Mesendoderm (in vitro differentiated cells): ENCODE data around the gene VPS35.

Source experiments
- DNase-seq: peaks from one replicate; pipeline ENCODE4 v3.0.0; 2013
- H2AK5ac ChIP-seq: 2 replicates; pipeline ENCODE4 v1.6.1; 2013; ENCODE audit warnings: low read length, inconsistent platforms
- H2BK120ac ChIP-seq: 2 replicates; pipeline ENCODE4 v1.6.1; 2013; ENCODE audit warnings: low read depth, mild to moderate bottlenecking, low read length, moderate library complexity, mixed read lengths
- H2BK15ac ChIP-seq: replicated peaks from 2 replicates; pipeline ENCODE4 v1.6.1; 2013; ENCODE audit warnings: low read depth, mild to moderate bottlenecking, moderate library complexity
- H2BK5ac ChIP-seq: 2 replicates; pipeline ENCODE4 v1.6.1; 2013; ENCODE audit warnings: low read length, inconsistent platforms
- H3K18ac ChIP-seq: 2 replicates; pipeline ENCODE4 v1.6.1; 2013; ENCODE audit warnings: mild to moderate bottlenecking, low read length, mixed read lengths
- H3K23ac ChIP-seq: one replicate; pipeline ENCODE4 v1.6.1; 2013; ENCODE audit warnings: low read length
- H3K27ac ChIP-seq: 2 replicates; pipeline ENCODE4 v1.5.1; 2013; ENCODE audit warnings: low read depth, mild to moderate bottlenecking, inconsistent platforms, low read length, moderate library complexity
- H3K27me3 ChIP-seq: 2 replicates; pipeline ENCODE4 v1.6.1; 2013; ENCODE audit warnings: low read length, control low read depth, mild to moderate bottlenecking, inconsistent platforms; ENCODE audit not compliant: insufficient read depth, poor library complexity
- H3K36me3 ChIP-seq: 2 replicates; pipeline ENCODE4 v1.6.1; 2013; ENCODE audit warnings: low read length, inconsistent platforms; ENCODE audit not compliant: control insufficient read depth, insufficient read depth
- H3K4ac ChIP-seq: one replicate; pipeline ENCODE4 v1.6.1; 2013; ENCODE audit warnings: low read depth, mild to moderate bottlenecking, low read length, moderate library complexity
- H3K4me1 ChIP-seq: 2 replicates; pipeline ENCODE4 v1.6.1; 2013; ENCODE audit warnings: low read depth, low read length, inconsistent platforms; ENCODE audit not compliant: control insufficient read depth
- H3K4me2 ChIP-seq: 2 replicates; pipeline ENCODE4 v1.6.1; 2013; ENCODE audit warnings: low read length
- H3K4me3 ChIP-seq: 2 replicates; pipeline ENCODE4 v1.5.1; 2013; ENCODE audit warnings: mild to moderate bottlenecking, low read length
- H3K56ac ChIP-seq: one replicate; pipeline ENCODE4 v1.6.1; 2013; ENCODE audit warnings: low read length
- H3K79me1 ChIP-seq: 2 replicates; pipeline ENCODE4 v1.6.1; 2013; ENCODE audit warnings: low read length, inconsistent platforms
- H3K79me2 ChIP-seq: 2 replicates; pipeline ENCODE4 v1.6.1; 2013; ENCODE audit warnings: mild to moderate bottlenecking, low read length; ENCODE audit not compliant: control insufficient read depth, insufficient read depth
- H3K9ac ChIP-seq: 2 replicates; pipeline ENCODE4 v1.6.1; 2013; ENCODE audit warnings: low read length, inconsistent platforms
- H4K5ac ChIP-seq: one replicate; pipeline ENCODE4 v1.6.1; 2013; ENCODE audit warnings: low read length
- H4K8ac ChIP-seq: one replicate; pipeline ENCODE4 v1.6.1; 2013; ENCODE audit warnings: low read depth, mild to moderate bottlenecking, control low read depth, low read length, moderate library complexity
- WGBS: extraction: QIAGEN DNeasy Blood & Tissue Kit; methylation state at CpG from one replicate; pipeline ENCODE4 v1.1.7; 2013; ENCODE audit warnings: low lambda C conversion rate, missing lambda C conversion rate; ENCODE audit not compliant: insufficient coverage; ENCODE audit errors: extremely low coverage; 5-methylcytosine and 5-hydroxymethylcytosine counted together

VPS35 gene

GRCh38 chr16:46613352-46613751, 75.6 kb downstream of the VPS35 start:
- no peak overlapping the region for H3K9ac ChIP-seq
- DNase-seq = no peak

GRCh38 chr16:46612121-46612520, 76.9 kb downstream of the VPS35 start:
- no peak overlapping the region for H3K18ac ChIP-seq
- DNase-seq = no peak
- no peaks in the 10 kb centered on the region for H3K79me2 ChIP-seq
- peaks cover 9% of the 10 kb centered on the region for H3K36me3 ChIP-seq
- no peak overlapping the region for H2BK15ac ChIP-seq
- no peak overlapping the region for H3K4ac ChIP-seq
- no peak overlapping the region for H2BK120ac ChIP-seq
- no peak overlapping the region for H4K8ac ChIP-seq
- H3K4me1 ChIP-seq = no peaks in the 10 kb centered on the region
- no peak overlapping the region for H3K4me3 ChIP-seq
- no peak overlapping the region for H2BK5ac ChIP-seq
- H3K9ac ChIP-seq = no peak overlapping the region
- no peaks in the 10 kb centered on the region for H3K27me3 ChIP-seq
- H3K56ac ChIP-seq = no peak overlapping the region
- H3K4me2 ChIP-seq = no peak overlapping the region
- H4K5ac ChIP-seq = no peak overlapping the region
- H3K23ac ChIP-seq = no peak overlapping the region
- H2AK5ac ChIP-seq = no peak overlapping the region
- peaks cover 2% of the 10 kb centered on the region for H3K79me1 ChIP-seq
- WGBS = no CpG with 5 or more reads among the region's 3 CpGs
- H3K27ac ChIP-seq = no peak overlapping the region

More at GRCh38 chr16:46613352-46613751, 75.6 kb downstream of the VPS35 start:
- Histone ChIP-seq H3K4ac (no peak overlapping the region), H3K4me2 (no peak overlapping the region), H3K79me2 (no peaks in the 10 kb centered on the region), H3K23ac (no peak overlapping the region), H2BK120ac (no peak overlapping the region), H3K27ac (peak overlapping the region; percentile 2), H3K18ac (no peak overlapping the region), H3K27me3 (no peaks in the 10 kb centered on the region), H4K5ac (no peak overlapping the region), H3K36me3 (peaks cover 9% of the 10 kb centered on the region), H3K56ac (no peak overlapping the region), H3K4me1 (no peaks in the 10 kb centered on the region), H4K8ac (no peak overlapping the region), H2BK5ac (no peak overlapping the region), H2AK5ac (no peak overlapping the region), H3K4me3 (no peak overlapping the region), H3K79me1 (peaks cover 2% of the 10 kb centered on the region), H2BK15ac (no peak overlapping the region)
- no CpG with 5 or more reads among the region's 2 CpGs for WGBS

- no peak overlapping the region for H3K9ac ChIP-seq
- no peak overlapping the region for H3K4me2 ChIP-seq
- no peak overlapping the region for H4K8ac ChIP-seq
- DNase-seq = peak; percentile 21
- no peaks in the 10 kb centered on the region for H3K79me1 ChIP-seq
- H2BK5ac ChIP-seq = no peak overlapping the region
- H3K79me2 ChIP-seq = peaks cover 2% of the 10 kb centered on the region
- H3K4ac ChIP-seq = no peak overlapping the region
- no peak overlapping the region for H2BK120ac ChIP-seq
- H3K4me3 ChIP-seq = no peak overlapping the region
- H3K56ac ChIP-seq = no peak overlapping the region
- no peaks in the 10 kb centered on the region for H3K27me3 ChIP-seq
- H3K4me1 ChIP-seq = no peaks in the 10 kb centered on the region
- H2BK15ac ChIP-seq = no peak overlapping the region
- no peak overlapping the region for H3K27ac ChIP-seq
- no peak overlapping the region for H3K23ac ChIP-seq
- peaks cover 14% of the 10 kb centered on the region for H3K36me3 ChIP-seq
- no peak overlapping the region for H4K5ac ChIP-seq
- no CpG with 5 or more reads among the region's 1 CpG for WGBS
- no peak overlapping the region for H3K18ac ChIP-seq
- no peak overlapping the region for H2AK5ac ChIP-seq
Observed at GRCh38 chr16:46607529-46607928, 81.4 kb downstream of the VPS35 start.

- Histone ChIP-seq H2BK15ac (no peak overlapping the region), H3K56ac (no peak overlapping the region), H4K8ac (no peak overlapping the region), H3K79me1 (no peaks in the 10 kb centered on the region), H3K4ac (no peak overlapping the region), H2BK120ac (no peak overlapping the region), H3K27me3 (no peaks in the 10 kb centered on the region), H4K5ac (no peak overlapping the region), H3K36me3 (peaks cover 12% of the 10 kb centered on the region), H3K4me2 (no peak overlapping the region), H3K4me1 (no peaks in the 10 kb centered on the region), H3K27ac (no peak overlapping the region), H2AK5ac (no peak overlapping the region), H3K79me2 (peaks cover 2% of the 10 kb centered on the region), H3K23ac (no peak overlapping the region), H3K4me3 (no peak overlapping the region), H3K9ac (no peak overlapping the region), H2BK5ac (no peak overlapping the region), H3K18ac (no peak overlapping the region)
- no CpG with 5 or more reads among the region's 5 CpGs for WGBS
- no peak for DNase-seq
Observed at GRCh38 chr16:46606231-46606630, 82.7 kb downstream of the VPS35 start.
